Measurements from ENCODE around the gene KCNK18. TPM values are rescaled to one million over a fixed set of nuclear protein-coding genes. Genes with fewer than 3 reads are reported as not detected.

KCNK18 gene
- total and polyA plus RNA-seq, 10 of the 15 experiments (the other 5 are each of a cell fraction or from before 2014, with no cell fraction given) = not detected

DNA sequence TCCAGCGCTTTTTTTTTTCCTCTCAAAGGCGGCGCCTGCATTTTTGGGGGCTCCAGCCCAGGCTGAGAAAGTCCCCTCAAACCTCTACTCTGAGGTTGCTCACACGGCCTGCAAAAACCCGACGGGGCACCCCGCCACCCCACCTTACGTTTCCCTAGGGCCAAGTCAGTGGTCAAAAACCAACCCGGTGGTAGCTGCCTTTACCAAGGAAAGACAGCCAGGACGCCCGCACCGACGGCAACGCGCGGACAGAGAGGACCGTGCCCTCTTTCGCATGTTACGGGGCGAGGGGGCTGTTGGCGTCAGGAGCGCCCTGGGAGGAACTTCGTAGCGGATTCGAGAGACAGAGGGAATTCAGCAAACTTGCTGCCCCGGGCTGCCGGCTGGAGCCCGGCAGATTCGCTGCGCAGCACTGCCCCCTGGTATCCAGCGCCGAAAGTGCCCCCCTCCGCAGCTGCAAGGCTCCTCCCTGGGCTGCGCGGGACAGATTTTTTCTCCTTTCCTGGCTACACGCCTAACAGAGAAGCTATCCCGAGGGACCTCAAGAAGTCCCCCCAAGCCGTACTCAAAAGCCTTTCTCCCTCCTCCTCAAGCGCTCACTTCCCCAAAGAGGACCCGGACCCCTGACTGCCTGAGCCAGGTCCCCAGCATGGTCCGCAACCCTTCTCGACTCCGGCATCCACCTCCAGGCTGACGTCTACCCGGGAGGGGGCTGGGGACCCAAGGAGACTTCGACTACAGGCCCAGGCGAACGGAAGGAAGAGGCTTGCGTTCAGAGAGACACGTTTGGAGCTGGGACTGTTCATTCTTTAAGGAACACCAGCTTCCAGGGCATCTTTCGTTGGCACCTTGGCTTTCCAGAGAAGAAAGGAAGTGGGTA, 31.5 kb upstream of the KCNK18 start:
- H3K79me2 ChIP-seq (ENCODE audit: control insufficient read depth, insufficient read depth, low read length) = no peaks in the 10 kb centered on the region
- DNase-seq (ENCODE audit: low read depth, low spot score) (no peak), FAIRE-seq (no peak), ATAC-seq (no peak)
- H4K20me1 ChIP-seq (ENCODE audit: control insufficient read depth, insufficient read depth) = no peaks in the 10 kb centered on the region
- SMC1A ChIA-PET (ENCODE audit: uncharacterized antibody, unreplicated experiment) = interaction anchor here (0.6 to 3.1 kb wide), 4 partner anchors 239 to 377 kb away, joined by 3 to 21 read pairs (median 4); no protein-coding TSS in a partner anchor
- no peaks in the 10 kb centered on the region for H3K36me3 ChIP-seq (ENCODE audit: control insufficient read depth in 2 of 2, insufficient read depth in 2 of 2, low read length in 1 of 2)
- intact Hi-C loops (cut with micrococcal nuclease; ENCODE audit: unreplicated experiment) (no loop called here), in situ Hi-C loops (cut with MboI) (no loop called here)
- BruUV-seq (replicated peaks) = no TSS peak
- WGBS (ENCODE audit: insufficient coverage, insufficient replicate concordance, low lambda C conversion rate, missing lambda C conversion rate) = 11% methylated on average over 50 of the region's 51 CpGs
- CTCF ChIA-PET = interaction anchor here (2.5 to 11.2 kb wide), 4 partner anchors 10 to 377 kb away, joined by 7 to 286 read pairs (median 19); no protein-coding TSS in a partner anchor
- POLR2A ChIA-PET = interaction anchor here (0.7 kb wide), 1 partner anchor 365 kb away, joined by 4 read pairs; no protein-coding TSS in a partner anchor
- no peak overlapping the region for H2AFZ ChIP-seq (ENCODE audit: control insufficient read depth, low read depth, low read length)
- H3K4me1 ChIP-seq (ENCODE audit: control insufficient read depth, insufficient read depth, low read length) = no peaks in the 10 kb centered on the region
- no peak overlapping the region for H3K4me3 ChIP-seq
- no peak overlapping the region for H3K9ac ChIP-seq (ENCODE audit: control insufficient read depth, insufficient read depth, low read length)
- H3K27ac ChIP-seq (ENCODE audit: control insufficient read depth, insufficient read depth) = no peak overlapping the region
- H3K4me2 ChIP-seq (ENCODE audit: control insufficient read depth, insufficient read depth) = no peak overlapping the region
- H3K9me3 ChIP-seq (replicated peaks; ENCODE audit: control insufficient read depth, insufficient read depth, low read length) = no peaks in the 10 kb centered on the region
- H3K27me3 ChIP-seq (replicated peaks in 1 of 2; ENCODE audit: control insufficient read depth in 2 of 2, insufficient read depth in 2 of 2, low read length in 1 of 2) = peaks cover 27 to 33% of the 10 kb centered on the region in 2 experiments
- RAD21 ChIA-PET (ENCODE audit: unreplicated experiment) = interaction anchor here (5.2 kb wide), 1 partner anchor 369 kb away, joined by 47 read pairs; no protein-coding TSS in a partner anchor
- no peak for TF ChIP-seq BMI1 (IDR thresholded peaks at IDR 0.05; ENCODE audit: borderline replicate concordance)
- no peak for TF ChIP-seq SMARCA5 (IDR thresholded peaks at IDR 0.05)
- TF ChIP-seq, protein P1, sequence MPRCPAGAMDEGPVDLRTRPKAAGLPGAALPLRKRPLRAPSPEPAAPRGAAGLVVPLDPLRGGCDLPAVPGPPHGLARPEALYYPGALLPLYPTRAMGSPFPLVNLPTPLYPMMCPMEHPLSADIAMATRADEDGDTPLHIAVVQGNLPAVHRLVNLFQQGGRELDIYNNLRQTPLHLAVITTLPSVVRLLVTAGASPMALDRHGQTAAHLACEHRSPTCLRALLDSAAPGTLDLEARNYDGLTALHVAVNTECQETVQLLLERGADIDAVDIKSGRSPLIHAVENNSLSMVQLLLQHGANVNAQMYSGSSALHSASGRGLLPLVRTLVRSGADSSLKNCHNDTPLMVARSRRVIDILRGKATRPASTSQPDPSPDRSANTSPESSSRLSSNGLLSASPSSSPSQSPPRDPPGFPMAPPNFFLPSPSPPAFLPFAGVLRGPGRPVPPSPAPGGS (IDR thresholded peaks at IDR 0.05; ENCODE audit: borderline replicate concordance, insufficient read depth, low read depth, low read length, poor library complexity, severe bottlenecking) = no peak
- TF ChIP-seq, protein P2, sequence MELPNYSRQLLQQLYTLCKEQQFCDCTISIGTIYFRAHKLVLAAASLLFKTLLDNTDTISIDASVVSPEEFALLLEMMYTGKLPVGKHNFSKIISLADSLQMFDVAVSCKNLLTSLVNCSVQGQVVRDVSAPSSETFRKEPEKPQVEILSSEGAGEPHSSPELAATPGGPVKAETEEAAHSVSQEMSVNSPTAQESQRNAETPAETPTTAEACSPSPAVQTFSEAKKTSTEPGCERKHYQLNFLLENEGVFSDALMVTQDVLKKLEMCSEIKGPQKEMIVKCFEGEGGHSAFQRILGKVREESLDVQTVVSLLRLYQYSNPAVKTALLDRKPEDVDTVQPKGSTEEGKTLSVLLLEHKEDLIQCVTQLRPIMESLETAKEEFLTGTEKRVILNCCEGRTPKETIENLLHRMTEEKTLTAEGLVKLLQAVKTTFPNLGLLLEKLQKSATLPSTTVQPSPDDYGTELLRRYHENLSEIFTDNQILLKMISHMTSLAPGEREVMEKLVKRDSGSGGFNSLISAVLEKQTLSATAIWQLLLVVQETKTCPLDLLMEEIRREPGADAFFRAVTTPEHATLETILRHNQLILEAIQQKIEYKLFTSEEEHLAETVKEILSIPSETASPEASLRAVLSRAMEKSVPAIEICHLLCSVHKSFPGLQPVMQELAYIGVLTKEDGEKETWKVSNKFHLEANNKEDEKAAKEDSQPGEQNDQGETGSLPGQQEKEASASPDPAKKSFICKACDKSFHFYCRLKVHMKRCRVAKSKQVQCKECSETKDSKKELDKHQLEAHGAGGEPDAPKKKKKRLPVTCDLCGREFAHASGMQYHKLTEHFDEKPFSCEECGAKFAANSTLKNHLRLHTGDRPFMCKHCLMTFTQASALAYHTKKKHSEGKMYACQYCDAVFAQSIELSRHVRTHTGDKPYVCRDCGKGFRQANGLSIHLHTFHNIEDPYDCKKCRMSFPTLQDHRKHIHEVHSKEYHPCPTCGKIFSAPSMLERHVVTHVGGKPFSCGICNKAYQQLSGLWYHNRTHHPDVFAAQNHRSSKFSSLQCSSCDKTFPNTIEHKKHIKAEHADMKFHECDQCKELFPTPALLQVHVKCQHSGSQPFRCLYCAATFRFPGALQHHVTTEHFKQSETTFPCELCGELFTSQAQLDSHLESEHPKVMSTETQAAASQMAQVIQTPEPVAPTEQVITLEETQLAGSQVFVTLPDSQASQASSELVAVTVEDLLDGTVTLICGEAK (IDR thresholded peaks at IDR 0.05; ENCODE audit: borderline replicate concordance) = no peak
- TF ChIP-seq, protein P3, sequence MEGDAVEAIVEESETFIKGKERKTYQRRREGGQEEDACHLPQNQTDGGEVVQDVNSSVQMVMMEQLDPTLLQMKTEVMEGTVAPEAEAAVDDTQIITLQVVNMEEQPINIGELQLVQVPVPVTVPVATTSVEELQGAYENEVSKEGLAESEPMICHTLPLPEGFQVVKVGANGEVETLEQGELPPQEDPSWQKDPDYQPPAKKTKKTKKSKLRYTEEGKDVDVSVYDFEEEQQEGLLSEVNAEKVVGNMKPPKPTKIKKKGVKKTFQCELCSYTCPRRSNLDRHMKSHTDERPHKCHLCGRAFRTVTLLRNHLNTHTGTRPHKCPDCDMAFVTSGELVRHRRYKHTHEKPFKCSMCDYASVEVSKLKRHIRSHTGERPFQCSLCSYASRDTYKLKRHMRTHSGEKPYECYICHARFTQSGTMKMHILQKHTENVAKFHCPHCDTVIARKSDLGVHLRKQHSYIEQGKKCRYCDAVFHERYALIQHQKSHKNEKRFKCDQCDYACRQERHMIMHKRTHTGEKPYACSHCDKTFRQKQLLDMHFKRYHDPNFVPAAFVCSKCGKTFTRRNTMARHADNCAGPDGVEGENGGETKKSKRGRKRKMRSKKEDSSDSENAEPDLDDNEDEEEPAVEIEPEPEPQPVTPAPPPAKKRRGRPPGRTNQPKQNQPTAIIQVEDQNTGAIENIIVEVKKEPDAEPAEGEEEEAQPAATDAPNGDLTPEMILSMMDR (IDR thresholded peaks at IDR 0.05 in 2 of 3, conservative IDR thresholded peaks at IDR 0.05 in 1 of 3; ENCODE audit: control insufficient read depth in 2 of 3, extremely low read depth in 1 of 3, insufficient read depth in 1 of 3, low read depth in 3 of 3, low read length in 3 of 3) = peak; percentile 3 to 20 (median 12); a peak in 1 of 6 replicates
- TF ChIP-seq MTA3 (IDR thresholded peaks at IDR 0.05; ENCODE audit: borderline replicate concordance, low read length) = no peak
- no peak for TF ChIP-seq STAT1 (conservative IDR thresholded peaks at IDR 0.05)
- no peak for TF ChIP-seq EGR1 (IDR thresholded peaks at IDR 0.05; ENCODE audit: borderline replicate concordance in 1 of 2, low read depth in 2 of 2, low read length in 2 of 2)
- TF ChIP-seq NFYB (IDR thresholded peaks at IDR 0.05; ENCODE audit: insufficient read depth, low read depth, low read length) = no peak
- no peak for TF ChIP-seq SREBF1 (IDR thresholded peaks at IDR 0.05; ENCODE audit: low read length)
- TF ChIP-seq SMAD5 (IDR thresholded peaks at IDR 0.05; ENCODE audit: low read depth) = no peak
- TF ChIP-seq RAD21 (IDR thresholded peaks at IDR 0.05; ENCODE audit: insufficient read depth, low read depth, low read length) = peak; percentile 32; the same call in 1 of the 2 replicates
- TF ChIP-seq ETV6 (conservative IDR thresholded peaks at IDR 0.05 in 1 of 2, IDR thresholded peaks at IDR 0.05 in 1 of 2; ENCODE audit: borderline replicate concordance in 1 of 2, low read depth in 1 of 2) = no peak
- no peak for TF ChIP-seq NFIC (IDR thresholded peaks at IDR 0.05; ENCODE audit: low read depth, low read length)

All from GM12878 (cell line).